ENCODE data around the gene PSRC1. TPM values are rescaled to one million over a fixed set of nuclear protein-coding genes. Genes with fewer than 3 reads are reported as not detected.

The PSRC1 gene
- total RNA-seq, 1 donor from 2014 or later, result 6.9 TPM

GRCh38 chr1:109273570-109274288 lies 9.2 kb downstream of the PSRC1 start:
- DNase-seq (ENCODE audit: extremely low read depth, low read depth, low spot score), result no peak

DNA sequence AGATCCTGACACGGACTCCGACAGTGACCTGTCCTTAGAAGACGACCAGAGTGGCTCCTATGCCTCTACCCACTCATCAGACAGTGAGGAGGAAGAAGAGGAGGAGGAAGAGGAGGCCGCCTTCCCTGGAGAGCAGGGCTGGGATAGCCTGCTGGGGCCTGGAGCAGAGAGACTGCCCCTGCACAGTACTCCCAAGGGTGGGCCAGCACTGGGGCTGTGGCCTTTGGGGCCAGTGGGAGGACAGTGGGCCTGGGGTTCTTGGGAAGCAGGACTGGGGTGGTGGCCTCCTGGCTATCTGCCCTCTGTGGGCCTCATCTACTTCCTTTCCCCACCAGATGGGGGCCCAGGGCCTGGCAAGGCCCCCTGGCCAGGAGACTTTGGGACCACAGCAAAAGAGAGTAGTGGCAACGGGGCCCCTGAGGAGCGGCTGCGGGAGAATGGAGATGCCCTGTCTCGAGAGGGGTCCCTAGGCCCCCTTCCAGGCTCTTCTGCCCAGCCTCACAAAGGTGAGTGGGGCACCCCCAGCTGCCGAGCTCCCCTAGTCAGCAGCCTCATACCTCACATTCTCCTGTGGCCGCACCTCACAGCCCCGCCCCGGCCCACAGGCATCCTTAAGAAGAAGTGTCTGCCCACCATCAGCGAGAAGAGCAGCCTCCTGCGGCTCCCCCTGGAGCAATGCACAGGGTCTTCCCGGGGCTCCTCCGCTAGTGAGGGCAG lies 10.0 kb downstream of the PSRC1 start:
- no peak for DNase-seq (ENCODE audit: extremely low read depth, low read depth, low spot score)

DNA sequence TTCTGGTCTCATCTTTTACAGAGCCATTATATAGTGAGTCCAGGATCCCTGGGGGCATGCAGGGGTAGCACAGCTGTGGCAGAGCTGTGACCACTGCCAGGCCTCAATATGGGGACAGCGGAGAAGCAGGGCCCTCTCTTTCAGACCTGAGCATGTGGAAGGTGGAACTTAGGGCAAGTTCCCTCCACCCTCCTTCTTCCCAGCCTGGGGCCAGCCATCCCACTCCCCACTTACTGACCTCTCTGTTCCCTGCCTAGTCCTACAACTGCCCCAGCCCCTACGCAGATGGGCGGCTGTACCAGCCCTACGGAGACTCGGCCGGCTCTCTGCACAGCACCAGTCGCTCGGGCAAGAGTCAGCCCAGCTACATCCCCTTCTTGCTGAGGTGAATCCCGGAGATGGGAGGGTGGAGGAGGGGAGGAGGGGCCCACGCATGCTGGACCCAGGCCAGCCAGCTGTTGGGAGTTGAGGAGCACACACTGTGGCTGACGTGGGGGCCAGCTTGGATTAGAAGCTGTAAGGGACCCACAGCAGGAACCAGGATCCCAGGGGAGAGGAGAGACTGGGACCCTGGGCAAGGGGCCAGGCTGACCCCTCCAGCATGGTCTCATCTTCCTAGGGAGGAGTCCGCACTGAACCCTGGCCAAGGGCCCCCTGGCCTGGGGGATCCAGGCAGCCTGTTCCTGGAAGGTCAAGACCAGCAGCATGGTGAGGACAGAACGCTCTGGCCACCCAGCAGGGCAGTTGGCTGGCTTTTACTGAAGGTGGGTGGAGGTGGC lies 10.7 kb downstream of the PSRC1 start:
- DNase-seq (ENCODE audit: extremely low read depth, low read depth, low spot score), result no peak

GRCh38 chr1:109271458-109271857 lies 11.5 kb downstream of the PSRC1 start:
- DNase-seq (ENCODE audit: extremely low read depth, low read depth, low spot score), result no peak

DNA sequence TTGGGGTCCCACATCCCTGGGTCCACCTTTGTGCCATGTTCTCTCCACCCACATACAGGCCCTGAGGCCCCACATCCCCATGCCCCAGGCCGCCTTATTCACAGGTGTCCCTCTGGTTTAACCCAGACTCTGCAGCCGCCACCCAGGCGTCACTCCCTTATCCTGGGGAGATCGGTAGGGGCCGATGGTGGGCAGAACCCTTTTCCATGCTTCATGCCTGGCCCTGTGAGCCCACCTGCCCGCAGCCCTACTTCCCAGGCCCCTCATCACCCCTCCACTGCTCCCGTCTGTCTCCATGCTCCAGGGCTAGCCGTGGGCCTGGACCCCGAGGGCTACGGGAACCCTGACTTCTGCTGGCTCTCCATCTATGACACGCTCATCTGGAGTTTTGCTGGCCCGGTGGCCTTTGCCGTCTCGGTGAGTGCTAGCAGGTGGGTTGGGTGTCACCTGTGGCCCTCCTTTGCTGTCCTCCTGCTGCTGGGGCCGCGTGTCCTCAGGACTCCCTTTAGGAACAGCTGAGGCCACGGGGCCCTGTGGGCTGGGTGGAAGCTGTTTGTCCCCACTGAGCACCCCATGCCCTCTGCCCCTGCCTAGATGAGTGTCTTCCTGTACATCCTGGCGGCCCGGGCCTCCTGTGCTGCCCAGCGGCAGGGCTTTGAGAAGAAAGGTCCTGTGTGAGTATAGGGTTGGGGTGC lies 12.2 kb downstream of the PSRC1 start:
- DNase-seq (ENCODE audit: extremely low read depth, low read depth, low spot score), result no peak

- DNase-seq (ENCODE audit: extremely low read depth, low read depth, low spot score), result no peak
Measured at GRCh38 chr1:109269981-109270622, 12.8 kb downstream of the PSRC1 start.

DNA sequence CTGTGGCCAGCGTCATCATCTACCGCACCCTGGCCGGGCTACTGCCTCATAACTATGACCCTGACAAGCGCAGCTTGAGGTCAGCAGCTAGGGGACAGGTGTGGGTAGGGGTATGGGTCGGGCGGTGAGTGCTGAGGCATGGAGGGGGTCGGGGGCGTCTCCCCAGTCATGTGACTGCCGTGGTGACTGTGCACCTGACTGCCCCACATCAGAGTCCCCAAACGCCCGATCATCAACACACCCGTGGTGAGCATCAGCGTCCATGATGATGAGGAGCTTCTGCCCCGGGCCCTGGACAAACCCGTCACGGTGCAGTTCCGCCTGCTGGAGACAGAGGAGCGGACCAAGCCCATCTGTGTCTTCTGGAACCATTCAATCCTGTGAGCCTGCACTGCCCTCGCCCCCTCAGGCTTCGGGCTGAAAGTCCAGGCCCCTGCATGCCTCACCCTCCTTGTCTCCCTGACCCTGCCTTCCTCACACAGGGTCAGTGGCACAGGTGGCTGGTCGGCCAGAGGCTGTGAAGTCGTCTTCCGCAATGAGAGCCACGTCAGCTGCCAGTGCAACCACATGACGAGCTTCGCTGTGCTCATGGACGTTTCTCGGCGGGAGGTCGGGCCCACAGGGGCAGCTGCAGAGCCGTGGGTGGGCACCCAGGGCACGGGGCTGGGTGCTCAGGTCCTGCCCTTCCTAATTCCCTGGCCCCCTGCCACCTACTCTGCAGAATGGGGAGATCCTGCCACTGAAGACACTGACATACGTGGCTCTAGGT lies 13.5 kb downstream of the PSRC1 start:
- DNase-seq (ENCODE audit: extremely low read depth, low read depth, low spot score), result no peak

GRCh38 chr1:109268431-109269211 lies 14.3 kb downstream of the PSRC1 start:
- no peak for DNase-seq (ENCODE audit: extremely low read depth, low read depth, low spot score)

GRCh38 chr1:109267743-109268300 lies 15.1 kb downstream of the PSRC1 start:
- no peak for DNase-seq (ENCODE audit: extremely low read depth, low read depth, low spot score)

DNA sequence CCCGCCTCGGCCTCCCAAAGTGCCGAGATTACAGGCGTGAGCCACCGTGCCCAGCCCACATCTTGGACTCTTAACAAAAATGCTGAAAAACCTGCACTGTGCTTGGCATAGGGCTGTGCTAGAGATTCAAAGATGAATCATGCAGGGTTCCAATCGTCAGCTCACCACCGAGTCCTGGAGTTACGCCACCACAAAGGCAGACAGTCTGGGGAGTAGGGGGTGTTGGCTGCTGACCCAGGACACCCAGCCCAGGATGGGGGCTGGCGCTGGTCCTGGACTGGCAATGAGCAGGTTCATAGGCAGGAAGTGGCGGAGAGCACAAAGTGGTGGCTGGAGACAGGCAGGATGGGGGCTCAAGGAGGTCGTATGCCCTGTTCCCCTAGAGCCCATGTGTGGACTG lies 16.0 kb downstream of the PSRC1 start:
- DNase-seq (ENCODE audit: extremely low read depth, low read depth, low spot score), result no peak

GRCh38 chr1:109265741-109266330 lies 17.1 kb downstream of the PSRC1 start:
- DNase-seq (ENCODE audit: extremely low read depth, low read depth, low spot score), result no peak

DNA sequence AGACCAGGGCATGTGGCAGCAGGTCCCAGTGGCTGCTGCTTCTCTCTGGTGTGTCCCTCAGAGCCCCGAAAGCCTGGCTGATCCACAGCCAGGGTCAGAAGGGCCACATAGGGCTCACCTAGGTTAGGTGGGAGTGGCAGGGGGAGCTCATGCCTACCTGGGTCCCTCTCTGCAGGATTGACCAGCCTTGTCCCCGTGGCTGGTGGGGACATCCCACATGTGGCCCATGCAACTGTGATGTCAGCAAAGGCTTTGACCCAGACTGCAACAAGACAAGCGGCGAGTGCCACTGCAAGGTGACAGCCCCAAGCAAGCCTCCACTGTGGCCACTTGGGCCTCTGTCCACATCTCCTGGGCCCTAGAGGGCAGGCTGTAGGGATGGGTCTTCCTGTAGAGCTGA lies 17.9 kb downstream of the PSRC1 start:
- DNase-seq (ENCODE audit: extremely low read depth, low read depth, low spot score), result no peak

- DNase-seq (ENCODE audit: extremely low read depth, low read depth, low spot score), result no peak
Measured at GRCh38 chr1:109264379-109264755, 18.6 kb downstream of the PSRC1 start.

- DNase-seq (ENCODE audit: extremely low read depth, low read depth, low spot score), result peak; percentile 31
Measured at GRCh38 chr1:109263597-109264378, 19.2 kb downstream of the PSRC1 start.

GRCh38 chr1:109263234-109263596 lies 19.7 kb downstream of the PSRC1 start:
- no peak for DNase-seq (ENCODE audit: extremely low read depth, low read depth, low spot score)

DNA sequence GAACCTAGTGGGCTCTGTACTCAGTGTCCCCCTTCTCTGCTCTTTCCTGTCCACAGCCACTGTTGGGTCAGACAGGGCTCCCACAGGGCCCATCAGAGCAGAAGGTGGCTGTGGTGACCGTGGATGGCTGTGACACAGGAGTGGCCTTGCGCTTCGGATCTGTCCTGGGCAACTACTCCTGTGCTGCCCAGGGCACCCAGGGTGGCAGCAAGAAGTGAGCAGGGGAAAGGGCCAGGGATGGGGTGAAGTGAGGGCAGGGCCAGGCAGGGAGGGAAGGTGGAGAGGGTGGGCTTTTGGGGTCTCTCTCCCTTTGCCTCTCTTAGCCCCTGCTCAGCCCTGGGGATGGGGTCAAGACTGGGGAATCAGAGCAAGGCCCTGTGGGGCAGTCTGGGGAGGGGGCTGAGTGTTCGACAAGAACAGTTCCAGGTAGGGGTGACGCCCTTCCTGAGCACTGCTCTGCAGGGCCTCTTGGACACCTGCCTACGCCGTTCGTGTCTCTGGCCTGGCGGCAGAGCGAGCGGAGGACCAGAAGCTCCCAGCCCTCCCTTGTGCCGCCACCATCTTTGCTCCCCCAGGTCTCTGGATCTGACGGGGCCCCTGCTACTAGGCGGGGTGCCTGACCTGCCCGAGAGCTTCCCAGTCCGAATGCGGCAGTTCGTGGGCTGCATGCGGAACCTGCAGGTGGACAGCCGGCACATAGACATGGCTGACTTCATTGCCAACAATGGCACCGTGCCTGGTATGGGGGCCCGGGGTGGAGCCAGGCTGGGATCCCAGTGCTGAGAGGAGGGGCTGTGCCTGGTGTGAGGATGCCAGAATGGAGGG lies 20.5 kb downstream of the PSRC1 start:
- no peak for DNase-seq (ENCODE audit: extremely low read depth, low read depth, low spot score)

DNA sequence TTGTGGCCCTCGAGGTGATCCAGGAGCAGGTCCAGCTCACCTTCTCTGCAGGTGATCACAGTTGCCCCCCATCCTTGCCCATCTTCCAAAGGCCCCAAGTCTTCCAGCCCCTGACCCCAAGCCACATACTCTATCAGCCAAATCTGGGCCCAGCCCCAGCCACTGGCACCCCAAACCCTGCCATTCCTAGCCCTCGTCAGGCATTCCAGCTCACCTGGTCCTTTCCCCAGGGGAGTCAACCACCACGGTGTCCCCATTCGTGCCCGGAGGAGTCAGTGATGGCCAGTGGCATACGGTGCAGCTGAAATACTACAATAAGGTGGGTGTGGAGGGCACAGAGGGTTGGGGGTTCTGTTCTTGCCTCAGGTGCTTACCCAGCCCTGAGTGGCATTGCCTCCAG lies 21.4 kb downstream of the PSRC1 start:
- DNase-seq (ENCODE audit: extremely low read depth, low read depth, low spot score), result no peak
